ENCODE results near the gene IFIT3. TPM values are rescaled to one million over a fixed set of nuclear protein-coding genes. Genes with fewer than 3 reads are reported as not detected.
A peak's percentile ranks its signal among the peaks of the same experiment; 100 is the strongest.

Gene IFIT3
- total and polyA plus RNA-seq, 9 of the 15 experiments (the other 6 are each of a cell fraction or from before 2014, with no cell fraction given) = 0.23 to 2.2 (median 0.77) TPM

DNA sequence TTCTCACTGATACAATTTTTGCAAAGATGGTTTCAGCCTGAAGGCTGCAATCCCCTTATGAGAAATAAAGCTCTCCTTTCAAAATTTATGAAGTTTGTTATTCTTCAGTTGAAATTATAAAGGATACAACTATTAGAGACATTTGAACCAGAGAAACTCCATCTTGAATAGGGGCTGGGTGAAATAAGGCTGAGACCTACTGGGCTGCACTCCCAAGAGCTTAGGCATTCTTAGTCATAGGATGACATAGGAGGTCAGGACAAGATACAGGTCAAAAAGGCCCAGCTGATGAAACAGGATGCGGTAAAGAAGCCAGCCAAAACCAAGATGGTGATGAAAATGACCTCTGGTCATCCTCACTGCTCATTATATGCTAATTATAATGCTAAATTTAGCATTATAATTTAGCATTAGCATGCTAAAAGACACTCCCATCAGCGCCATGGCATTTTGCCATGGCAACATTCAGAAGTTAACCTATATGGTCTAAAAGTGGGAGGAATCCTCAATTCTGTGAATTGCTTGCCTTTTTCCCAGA lies 27.7 kb downstream of the IFIT3 start (continued):
- TF ChIP-seq ZNF318 (IDR thresholded peaks at IDR 0.05; ENCODE audit: borderline replicate concordance in 1 of 2, low read depth in 1 of 2) (no peak), JUN (IDR thresholded peaks at IDR 0.05; ENCODE audit: borderline replicate concordance, low read depth, low read length) (no peak), JUN (CRISPR knock-in tag; IDR thresholded peaks at IDR 0.05; ENCODE audit: borderline replicate concordance) (no peak), PHF8 (IDR thresholded peaks at IDR 0.05; ENCODE audit: borderline replicate concordance, low read length) (no peak), ZNF780A (CRISPR knock-in tag; IDR thresholded peaks at IDR 0.05) (no peak), ZNF583 (CRISPR knock-in tag; IDR thresholded peaks at IDR 0.05) (peak; percentile 73; the same call in 1 of the 2 replicates), SRSF3 (IDR thresholded peaks at IDR 0.05; ENCODE audit: insufficient read depth, low read length) (no peak), CREB1 (IDR thresholded peaks at IDR 0.05) (no peak), CREB1 (CRISPR knock-in tag; IDR thresholded peaks at IDR 0.05) (no peak), ZNF785 (CRISPR knock-in tag; IDR thresholded peaks at IDR 0.05) (no peak), PTTG1 (tag; IDR thresholded peaks at IDR 0.05; ENCODE audit: low read depth) (0 out of 2 replicates have a peak, but pooled peaks have one; percentile 52), THRB (CRISPR knock-in tag; conservative IDR thresholded peaks at IDR 0.05) (peak; percentile 71; the same call in 1 of the 2 replicates), EGR1 (conservative IDR thresholded peaks at IDR 0.05) (no peak), MECOM (CRISPR knock-in tag; IDR thresholded peaks at IDR 0.05) (peak; percentile 88), PTBP1 (IDR thresholded peaks at IDR 0.05; ENCODE audit: low read depth, low read length) (no peak), ZNF444 (CRISPR knock-in tag; IDR thresholded peaks at IDR 0.05) (peak; percentile 76; the same call in 1 of the 2 replicates), ZNF77 (CRISPR knock-in tag; IDR thresholded peaks at IDR 0.05) (no peak), ZNF133 (CRISPR knock-in tag; IDR thresholded peaks at IDR 0.05) (no peak), NEUROD1 (IDR thresholded peaks at IDR 0.05; ENCODE audit: borderline replicate concordance, low read depth, low read length, partially characterized antibody) (no peak)
- TF ChIP-seq, protein P1, sequence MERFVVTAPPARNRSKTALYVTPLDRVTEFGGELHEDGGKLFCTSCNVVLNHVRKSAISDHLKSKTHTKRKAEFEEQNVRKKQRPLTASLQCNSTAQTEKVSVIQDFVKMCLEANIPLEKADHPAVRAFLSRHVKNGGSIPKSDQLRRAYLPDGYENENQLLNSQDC (CRISPR knock-in tag; IDR thresholded peaks at IDR 0.05) = no peak

Data from K562 (cell line).